ENCODE data around the gene UNC45B.

Gene UNC45B

DNA sequence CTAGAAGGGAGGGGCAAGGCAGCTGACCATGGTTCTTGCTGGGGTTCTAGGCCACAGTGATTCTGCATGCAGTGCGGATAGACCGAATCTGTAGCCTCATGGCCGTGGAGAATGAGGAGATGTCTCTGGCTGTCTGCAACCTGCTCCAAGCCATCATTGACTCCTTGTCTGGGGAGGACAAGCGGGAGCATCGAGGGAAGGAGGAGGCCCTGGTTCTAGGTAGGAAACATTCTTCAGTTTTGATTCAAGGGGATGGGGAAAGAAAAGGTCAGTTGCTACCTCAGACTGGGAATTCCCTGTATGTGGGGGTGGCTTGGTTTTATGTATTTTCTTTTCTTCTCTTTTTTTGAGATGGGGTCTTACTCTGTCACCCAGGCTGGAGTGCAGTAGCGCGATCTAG, 7.6 kb downstream of the UNC45B start:
- Histone ChIP-seq H3K9me3 (ENCODE audit: control insufficient read depth, low read length) (no peaks in the 10 kb centered on the region), H3K36me3 (ENCODE audit: control insufficient read depth, insufficient read depth, low read length) (no peaks in the 10 kb centered on the region), H3K4me1 (ENCODE audit: control insufficient read depth, insufficient read depth, low read length, poor library complexity, severe bottlenecking) (no peaks in the 10 kb centered on the region), H3K4me3 (ENCODE audit: insufficient read depth, low read depth, low read length, poor library complexity, severe bottlenecking) (no peak overlapping the region), H3K27ac (ENCODE audit: insufficient read depth, low read length, poor library complexity, severe bottlenecking) (no peak overlapping the region), H3K27me3 (replicated peaks; ENCODE audit: control insufficient read depth, insufficient read depth, low read length, poor library complexity, severe bottlenecking) (no peaks in the 10 kb centered on the region)
- no peak for DNase-seq

- peak overlapping the region; percentile 9 for H3K27ac ChIP-seq (ENCODE audit: insufficient read depth, low read length, poor library complexity, severe bottlenecking)
- H3K4me1 ChIP-seq (ENCODE audit: control insufficient read depth, insufficient read depth, low read length, poor library complexity, severe bottlenecking), result peaks cover 18% of the 10 kb centered on the region
- H3K4me3 ChIP-seq (ENCODE audit: insufficient read depth, low read depth, low read length, poor library complexity, severe bottlenecking), result no peak overlapping the region
- DNase-seq, result no peak
- no peaks in the 10 kb centered on the region for H3K9me3 ChIP-seq (ENCODE audit: control insufficient read depth, low read length)
- no peaks in the 10 kb centered on the region for H3K27me3 ChIP-seq (replicated peaks; ENCODE audit: control insufficient read depth, insufficient read depth, low read length, poor library complexity, severe bottlenecking)
- no peaks in the 10 kb centered on the region for H3K36me3 ChIP-seq (ENCODE audit: control insufficient read depth, insufficient read depth, low read length)
These were observed 12.3 kb downstream of the UNC45B start for GRCh38 chr17:35159940-35160339.

- H3K27ac ChIP-seq (ENCODE audit: insufficient read depth, low read length, poor library complexity, severe bottlenecking), result peak overlapping the region; percentile 70
- peaks cover 24% of the 10 kb centered on the region for H3K4me1 ChIP-seq (ENCODE audit: control insufficient read depth, insufficient read depth, low read length, poor library complexity, severe bottlenecking)
- DNase-seq, result peak in 1 of 3 donors; percentile 32
These were observed 13.0 kb downstream of the UNC45B start for GRCh38 chr17:35160354-35161201.

DNA sequence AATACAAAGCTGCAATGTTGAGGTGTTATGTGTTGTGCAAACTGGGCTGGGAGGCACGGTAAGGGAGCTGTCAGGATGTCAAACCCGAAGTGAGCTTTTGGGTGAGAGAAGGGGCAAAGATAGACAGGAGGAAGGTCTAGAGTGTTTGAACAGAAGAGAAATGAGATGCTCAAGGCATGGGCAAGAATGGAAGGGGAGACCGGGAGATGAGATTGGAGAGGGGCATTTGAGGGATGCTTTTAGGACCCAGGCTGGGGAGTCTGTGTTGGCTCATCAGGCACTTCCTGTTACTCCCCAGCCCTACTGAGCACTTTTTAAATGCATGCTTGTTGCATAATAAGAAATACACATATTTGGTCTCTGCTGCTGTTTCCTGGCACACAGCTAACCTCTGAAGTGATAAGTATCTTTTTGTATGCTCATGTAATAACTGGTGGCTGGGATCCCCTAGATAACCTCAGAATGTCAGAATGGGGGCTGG, 13.7 kb downstream of the UNC45B start:
- peak overlapping the region; percentile 70 for H3K27ac ChIP-seq (ENCODE audit: insufficient read depth, low read length, poor library complexity, severe bottlenecking)

More at GRCh38 chr17:35160354-35161201, 13.0 kb downstream of the UNC45B start:
- no peaks in the 10 kb centered on the region for H3K27me3 ChIP-seq (replicated peaks; ENCODE audit: control insufficient read depth, insufficient read depth, low read length, poor library complexity, severe bottlenecking)
- no peaks in the 10 kb centered on the region for H3K36me3 ChIP-seq (ENCODE audit: control insufficient read depth, insufficient read depth, low read length)
- H3K4me3 ChIP-seq (ENCODE audit: insufficient read depth, low read depth, low read length, poor library complexity, severe bottlenecking), result no peak overlapping the region
- no peaks in the 10 kb centered on the region for H3K9me3 ChIP-seq (ENCODE audit: control insufficient read depth, low read length)

DNA sequence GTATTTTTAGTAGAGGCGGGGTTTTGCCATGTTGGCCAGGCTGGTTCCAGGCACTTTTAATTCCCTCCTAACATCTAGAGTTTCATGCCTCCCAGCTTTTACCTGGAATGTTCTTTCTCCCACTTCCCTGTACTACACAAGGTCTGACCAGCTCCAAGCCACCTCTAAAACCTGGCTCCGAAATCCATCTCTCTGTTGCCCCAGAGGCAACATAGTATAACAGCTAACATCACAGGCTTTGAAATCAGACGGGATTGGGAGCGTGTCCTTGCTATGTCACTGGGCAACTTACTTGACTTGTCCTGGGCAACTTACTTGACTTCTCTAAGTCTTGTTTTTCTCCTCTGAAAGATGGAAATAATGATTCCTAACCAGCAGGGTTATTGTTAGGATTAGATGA, 15.1 kb downstream of the UNC45B start:
- no peak for DNase-seq
- H3K4me3 ChIP-seq (ENCODE audit: insufficient read depth, low read depth, low read length, poor library complexity, severe bottlenecking), result no peak overlapping the region
- H3K27ac ChIP-seq (ENCODE audit: insufficient read depth, low read length, poor library complexity, severe bottlenecking), result peak overlapping the region; percentile 70
- H3K36me3 ChIP-seq (ENCODE audit: control insufficient read depth, insufficient read depth, low read length), result no peaks in the 10 kb centered on the region
- H3K4me1 ChIP-seq (ENCODE audit: control insufficient read depth, insufficient read depth, low read length, poor library complexity, severe bottlenecking), result peaks cover 26% of the 10 kb centered on the region
- H3K9me3 ChIP-seq (ENCODE audit: control insufficient read depth, low read length), result no peaks in the 10 kb centered on the region
- no peaks in the 10 kb centered on the region for H3K27me3 ChIP-seq (replicated peaks; ENCODE audit: control insufficient read depth, insufficient read depth, low read length, poor library complexity, severe bottlenecking)

More for the DNA sequence above, 13.7 kb downstream of the UNC45B start:
- Histone ChIP-seq H3K27me3 (replicated peaks; ENCODE audit: control insufficient read depth, insufficient read depth, low read length, poor library complexity, severe bottlenecking) (no peaks in the 10 kb centered on the region), H3K4me3 (ENCODE audit: insufficient read depth, low read depth, low read length, poor library complexity, severe bottlenecking) (no peak overlapping the region), H3K36me3 (ENCODE audit: control insufficient read depth, insufficient read depth, low read length) (no peaks in the 10 kb centered on the region), H3K4me1 (ENCODE audit: control insufficient read depth, insufficient read depth, low read length, poor library complexity, severe bottlenecking) (peaks cover 26% of the 10 kb centered on the region), H3K9me3 (ENCODE audit: control insufficient read depth, low read length) (no peaks in the 10 kb centered on the region)
- no peak for DNase-seq

GRCh38 chr17:35163886-35164285, 16.3 kb downstream of the UNC45B start:
- Histone ChIP-seq H3K4me3 (ENCODE audit: insufficient read depth, low read depth, low read length, poor library complexity, severe bottlenecking) (no peak overlapping the region), H3K27ac (ENCODE audit: insufficient read depth, low read length, poor library complexity, severe bottlenecking) (no peak overlapping the region), H3K27me3 (replicated peaks; ENCODE audit: control insufficient read depth, insufficient read depth, low read length, poor library complexity, severe bottlenecking) (no peaks in the 10 kb centered on the region), H3K4me1 (ENCODE audit: control insufficient read depth, insufficient read depth, low read length, poor library complexity, severe bottlenecking) (peaks cover 26% of the 10 kb centered on the region), H3K9me3 (ENCODE audit: control insufficient read depth, low read length) (no peaks in the 10 kb centered on the region), H3K36me3 (ENCODE audit: control insufficient read depth, insufficient read depth, low read length) (no peaks in the 10 kb centered on the region)
- DNase-seq, result no peak

DNA sequence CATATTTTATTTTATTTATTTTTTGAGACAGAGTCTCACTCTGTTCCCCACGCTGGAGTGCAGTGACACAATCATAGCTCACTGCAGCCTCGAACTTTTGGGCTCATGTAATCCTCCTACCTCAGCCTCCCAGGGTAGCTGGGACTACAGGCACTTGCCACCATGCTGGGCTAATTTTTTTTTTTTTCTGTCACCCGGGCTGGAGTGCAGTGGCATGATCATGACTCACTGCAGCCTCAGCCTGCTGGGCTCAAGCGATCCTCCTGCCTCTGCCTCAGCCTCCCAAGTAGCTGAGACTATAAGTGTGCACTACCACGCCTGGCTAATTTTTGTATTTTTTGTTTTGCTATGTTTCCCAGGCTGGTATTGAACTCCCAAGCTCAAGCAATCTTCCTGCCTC, 17.1 kb downstream of the UNC45B start:
- Histone ChIP-seq H3K27ac (ENCODE audit: insufficient read depth, low read length, poor library complexity, severe bottlenecking) (no peak overlapping the region), H3K27me3 (replicated peaks; ENCODE audit: control insufficient read depth, insufficient read depth, low read length, poor library complexity, severe bottlenecking) (no peaks in the 10 kb centered on the region), H3K9me3 (ENCODE audit: control insufficient read depth, low read length) (no peaks in the 10 kb centered on the region), H3K36me3 (ENCODE audit: control insufficient read depth, insufficient read depth, low read length) (no peaks in the 10 kb centered on the region), H3K4me1 (ENCODE audit: control insufficient read depth, insufficient read depth, low read length, poor library complexity, severe bottlenecking) (peaks cover 26% of the 10 kb centered on the region), H3K4me3 (ENCODE audit: insufficient read depth, low read depth, low read length, poor library complexity, severe bottlenecking) (no peak overlapping the region)
- no peak for DNase-seq

DNA sequence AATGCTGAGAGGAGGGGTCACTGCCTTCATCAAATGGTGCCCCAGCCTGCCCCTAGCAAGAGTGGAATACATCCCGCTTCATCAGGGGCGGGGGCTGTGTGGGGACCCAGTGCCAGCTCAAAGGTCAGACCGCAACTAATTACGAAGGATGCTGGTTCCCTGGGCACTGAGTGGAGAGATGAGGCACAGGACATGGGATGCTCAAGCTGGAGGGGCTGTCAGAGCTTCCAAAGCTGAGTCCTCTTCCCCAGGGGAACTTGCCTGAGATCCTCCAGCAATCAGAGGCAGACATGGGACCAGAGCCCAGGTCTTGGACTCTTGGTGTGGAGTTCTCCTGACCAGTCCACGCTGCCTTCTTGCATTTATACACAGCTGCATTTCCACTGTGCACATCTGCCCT, 18.9 kb downstream of the UNC45B start:
- DNase-seq, result no peak
- H3K9me3 ChIP-seq (ENCODE audit: control insufficient read depth, low read length), result no peaks in the 10 kb centered on the region
- no peaks in the 10 kb centered on the region for H3K36me3 ChIP-seq (ENCODE audit: control insufficient read depth, insufficient read depth, low read length)
- H3K27me3 ChIP-seq (replicated peaks; ENCODE audit: control insufficient read depth, insufficient read depth, low read length, poor library complexity, severe bottlenecking), result no peaks in the 10 kb centered on the region
- H3K4me1 ChIP-seq (ENCODE audit: control insufficient read depth, insufficient read depth, low read length, poor library complexity, severe bottlenecking), result peaks cover 16% of the 10 kb centered on the region
- H3K4me3 ChIP-seq (ENCODE audit: insufficient read depth, low read depth, low read length, poor library complexity, severe bottlenecking), result no peak overlapping the region
- no peak overlapping the region for H3K27ac ChIP-seq (ENCODE audit: insufficient read depth, low read length, poor library complexity, severe bottlenecking)

GRCh38 chr17:35167046-35167445, 19.4 kb downstream of the UNC45B start:
- Histone ChIP-seq H3K36me3 (ENCODE audit: control insufficient read depth, insufficient read depth, low read length) (no peaks in the 10 kb centered on the region), H3K27ac (ENCODE audit: insufficient read depth, low read length, poor library complexity, severe bottlenecking) (no peak overlapping the region), H3K4me1 (ENCODE audit: control insufficient read depth, insufficient read depth, low read length, poor library complexity, severe bottlenecking) (peaks cover 16% of the 10 kb centered on the region), H3K9me3 (ENCODE audit: control insufficient read depth, low read length) (no peaks in the 10 kb centered on the region), H3K4me3 (ENCODE audit: insufficient read depth, low read depth, low read length, poor library complexity, severe bottlenecking) (no peak overlapping the region), H3K27me3 (replicated peaks; ENCODE audit: control insufficient read depth, insufficient read depth, low read length, poor library complexity, severe bottlenecking) (no peaks in the 10 kb centered on the region)
- no peak for DNase-seq

GRCh38 chr17:35167666-35168065, 20.0 kb downstream of the UNC45B start:
- H3K4me3 ChIP-seq (ENCODE audit: insufficient read depth, low read depth, low read length, poor library complexity, severe bottlenecking), result no peak overlapping the region
- H3K9me3 ChIP-seq (ENCODE audit: control insufficient read depth, low read length), result no peaks in the 10 kb centered on the region
- no peak overlapping the region for H3K27ac ChIP-seq (ENCODE audit: insufficient read depth, low read length, poor library complexity, severe bottlenecking)
- H3K4me1 ChIP-seq (ENCODE audit: control insufficient read depth, insufficient read depth, low read length, poor library complexity, severe bottlenecking), result peaks cover 17% of the 10 kb centered on the region
- no peaks in the 10 kb centered on the region for H3K36me3 ChIP-seq (ENCODE audit: control insufficient read depth, insufficient read depth, low read length)
- DNase-seq, result no peak
- H3K27me3 ChIP-seq (replicated peaks; ENCODE audit: control insufficient read depth, insufficient read depth, low read length, poor library complexity, severe bottlenecking), result no peaks in the 10 kb centered on the region
